ENCODE data around the gene PDIK1L. TPM values are rescaled to one million over a fixed set of nuclear protein-coding genes. Genes with fewer than 3 reads are reported as not detected.
A peak's percentile ranks its signal among the peaks of the same experiment; 100 is the strongest.

The PDIK1L gene
- total and polyA plus RNA-seq, 9 of the 15 experiments (the other 6 are each of a cell fraction or from before 2014, with no cell fraction given) = 12.8 to 30.2 (median 21.5) TPM

DNA sequence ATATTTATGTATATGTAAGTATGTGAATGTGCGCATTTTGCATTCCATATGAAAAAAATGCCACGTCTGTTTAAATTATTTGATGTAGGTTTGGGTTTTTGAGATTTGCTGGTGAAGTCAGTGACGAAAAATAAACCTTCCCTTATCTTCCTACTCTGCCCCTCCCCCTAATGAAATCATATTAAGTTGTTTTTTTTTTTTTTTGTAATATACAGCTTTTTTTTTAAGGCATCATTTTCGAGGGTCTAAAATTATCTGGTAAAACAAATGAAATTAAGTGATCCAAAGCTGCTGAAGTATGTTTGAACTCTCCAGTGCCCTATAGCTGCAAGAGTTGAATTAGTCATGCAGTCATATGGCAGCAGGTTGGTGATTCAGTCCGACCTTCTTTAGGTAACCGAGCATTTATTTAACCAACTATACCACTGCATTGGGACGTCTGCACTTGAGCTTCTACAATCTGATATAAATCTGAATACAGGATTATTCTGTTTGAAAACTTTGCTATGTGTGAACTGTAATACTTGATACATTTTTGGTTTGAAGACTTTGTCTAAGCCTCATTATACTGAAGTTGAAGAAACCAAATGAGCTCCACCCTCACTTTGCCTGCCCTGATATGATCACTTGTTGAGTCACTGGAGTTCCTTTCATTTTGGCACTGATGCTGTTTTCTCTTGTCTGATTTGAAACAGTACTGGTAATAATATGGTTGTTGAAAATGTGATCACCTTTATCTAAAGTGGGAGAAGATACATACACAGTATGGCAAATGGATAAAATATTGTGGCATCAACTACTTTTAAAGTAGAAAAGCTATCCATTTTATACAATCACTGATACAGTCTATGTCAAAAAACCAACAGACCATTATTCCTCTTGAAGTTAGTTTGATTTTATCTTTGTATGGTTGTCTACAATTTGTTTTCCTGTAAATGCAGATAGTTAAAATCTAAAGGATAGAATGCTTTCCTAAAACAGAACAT, 11.7 kb downstream of the PDIK1L start (continued):
- TF ChIP-seq, protein P1, sequence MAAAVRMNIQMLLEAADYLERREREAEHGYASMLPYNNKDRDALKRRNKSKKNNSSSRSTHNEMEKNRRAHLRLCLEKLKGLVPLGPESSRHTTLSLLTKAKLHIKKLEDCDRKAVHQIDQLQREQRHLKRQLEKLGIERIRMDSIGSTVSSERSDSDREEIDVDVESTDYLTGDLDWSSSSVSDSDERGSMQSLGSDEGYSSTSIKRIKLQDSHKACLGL (CRISPR knock-in tag; IDR thresholded peaks at IDR 0.05; ENCODE audit: borderline replicate concordance, poor library complexity, severe bottlenecking) = no peak
- TF ChIP-seq KLF13 (tag; IDR thresholded peaks at IDR 0.05; ENCODE audit: borderline replicate concordance, low read depth) = peak; percentile 48; the same call in 1 of the 2 replicates
- no peak for TF ChIP-seq ZNF140 (CRISPR knock-in tag; IDR thresholded peaks at IDR 0.05)
- TF ChIP-seq, protein P2, sequence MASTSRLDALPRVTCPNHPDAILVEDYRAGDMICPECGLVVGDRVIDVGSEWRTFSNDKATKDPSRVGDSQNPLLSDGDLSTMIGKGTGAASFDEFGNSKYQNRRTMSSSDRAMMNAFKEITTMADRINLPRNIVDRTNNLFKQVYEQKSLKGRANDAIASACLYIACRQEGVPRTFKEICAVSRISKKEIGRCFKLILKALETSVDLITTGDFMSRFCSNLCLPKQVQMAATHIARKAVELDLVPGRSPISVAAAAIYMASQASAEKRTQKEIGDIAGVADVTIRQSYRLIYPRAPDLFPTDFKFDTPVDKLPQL (IDR thresholded peaks at IDR 0.05; ENCODE audit: extremely low read depth, insufficient read length) = no peak
- TF ChIP-seq, protein P3, sequence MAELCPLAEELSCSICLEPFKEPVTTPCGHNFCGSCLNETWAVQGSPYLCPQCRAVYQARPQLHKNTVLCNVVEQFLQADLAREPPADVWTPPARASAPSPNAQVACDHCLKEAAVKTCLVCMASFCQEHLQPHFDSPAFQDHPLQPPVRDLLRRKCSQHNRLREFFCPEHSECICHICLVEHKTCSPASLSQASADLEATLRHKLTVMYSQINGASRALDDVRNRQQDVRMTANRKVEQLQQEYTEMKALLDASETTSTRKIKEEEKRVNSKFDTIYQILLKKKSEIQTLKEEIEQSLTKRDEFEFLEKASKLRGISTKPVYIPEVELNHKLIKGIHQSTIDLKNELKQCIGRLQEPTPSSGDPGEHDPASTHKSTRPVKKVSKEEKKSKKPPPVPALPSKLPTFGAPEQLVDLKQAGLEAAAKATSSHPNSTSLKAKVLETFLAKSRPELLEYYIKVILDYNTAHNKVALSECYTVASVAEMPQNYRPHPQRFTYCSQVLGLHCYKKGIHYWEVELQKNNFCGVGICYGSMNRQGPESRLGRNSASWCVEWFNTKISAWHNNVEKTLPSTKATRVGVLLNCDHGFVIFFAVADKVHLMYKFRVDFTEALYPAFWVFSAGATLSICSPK (IDR thresholded peaks at IDR 0.05; ENCODE audit: borderline replicate concordance) = no peak
- TF ChIP-seq SIN3B (IDR thresholded peaks at IDR 0.05; ENCODE audit: low read depth) = no peak
- TF ChIP-seq ZNF431 (CRISPR knock-in tag; IDR thresholded peaks at IDR 0.05) = no peak
- TF ChIP-seq PHF20 (IDR thresholded peaks at IDR 0.05; ENCODE audit: partially characterized antibody) = no peak
- TF ChIP-seq FOSL1 (tag; conservative IDR thresholded peaks at IDR 0.05) = peak; percentile 99
- TF ChIP-seq, protein P4, sequence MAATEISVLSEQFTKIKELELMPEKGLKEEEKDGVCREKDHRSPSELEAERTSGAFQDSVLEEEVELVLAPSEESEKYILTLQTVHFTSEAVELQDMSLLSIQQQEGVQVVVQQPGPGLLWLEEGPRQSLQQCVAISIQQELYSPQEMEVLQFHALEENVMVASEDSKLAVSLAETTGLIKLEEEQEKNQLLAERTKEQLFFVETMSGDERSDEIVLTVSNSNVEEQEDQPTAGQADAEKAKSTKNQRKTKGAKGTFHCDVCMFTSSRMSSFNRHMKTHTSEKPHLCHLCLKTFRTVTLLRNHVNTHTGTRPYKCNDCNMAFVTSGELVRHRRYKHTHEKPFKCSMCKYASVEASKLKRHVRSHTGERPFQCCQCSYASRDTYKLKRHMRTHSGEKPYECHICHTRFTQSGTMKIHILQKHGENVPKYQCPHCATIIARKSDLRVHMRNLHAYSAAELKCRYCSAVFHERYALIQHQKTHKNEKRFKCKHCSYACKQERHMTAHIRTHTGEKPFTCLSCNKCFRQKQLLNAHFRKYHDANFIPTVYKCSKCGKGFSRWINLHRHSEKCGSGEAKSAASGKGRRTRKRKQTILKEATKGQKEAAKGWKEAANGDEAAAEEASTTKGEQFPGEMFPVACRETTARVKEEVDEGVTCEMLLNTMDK (IDR thresholded peaks at IDR 0.05; ENCODE audit: borderline replicate concordance, insufficient read depth, low read depth, low read length, poor library complexity, severe bottlenecking) = no peak
- no peak for TF ChIP-seq ZNF121 (CRISPR knock-in tag; conservative IDR thresholded peaks at IDR 0.05)
- TF ChIP-seq ARHGAP35 (IDR thresholded peaks at IDR 0.05; ENCODE audit: partially characterized antibody) = no peak
- peak; percentile 86 for TF ChIP-seq ARID1B (IDR thresholded peaks at IDR 0.05)
- no peak for TF ChIP-seq ZNF347 (CRISPR knock-in tag; IDR thresholded peaks at IDR 0.05; ENCODE audit: low read depth)
- TF ChIP-seq, protein P5, sequence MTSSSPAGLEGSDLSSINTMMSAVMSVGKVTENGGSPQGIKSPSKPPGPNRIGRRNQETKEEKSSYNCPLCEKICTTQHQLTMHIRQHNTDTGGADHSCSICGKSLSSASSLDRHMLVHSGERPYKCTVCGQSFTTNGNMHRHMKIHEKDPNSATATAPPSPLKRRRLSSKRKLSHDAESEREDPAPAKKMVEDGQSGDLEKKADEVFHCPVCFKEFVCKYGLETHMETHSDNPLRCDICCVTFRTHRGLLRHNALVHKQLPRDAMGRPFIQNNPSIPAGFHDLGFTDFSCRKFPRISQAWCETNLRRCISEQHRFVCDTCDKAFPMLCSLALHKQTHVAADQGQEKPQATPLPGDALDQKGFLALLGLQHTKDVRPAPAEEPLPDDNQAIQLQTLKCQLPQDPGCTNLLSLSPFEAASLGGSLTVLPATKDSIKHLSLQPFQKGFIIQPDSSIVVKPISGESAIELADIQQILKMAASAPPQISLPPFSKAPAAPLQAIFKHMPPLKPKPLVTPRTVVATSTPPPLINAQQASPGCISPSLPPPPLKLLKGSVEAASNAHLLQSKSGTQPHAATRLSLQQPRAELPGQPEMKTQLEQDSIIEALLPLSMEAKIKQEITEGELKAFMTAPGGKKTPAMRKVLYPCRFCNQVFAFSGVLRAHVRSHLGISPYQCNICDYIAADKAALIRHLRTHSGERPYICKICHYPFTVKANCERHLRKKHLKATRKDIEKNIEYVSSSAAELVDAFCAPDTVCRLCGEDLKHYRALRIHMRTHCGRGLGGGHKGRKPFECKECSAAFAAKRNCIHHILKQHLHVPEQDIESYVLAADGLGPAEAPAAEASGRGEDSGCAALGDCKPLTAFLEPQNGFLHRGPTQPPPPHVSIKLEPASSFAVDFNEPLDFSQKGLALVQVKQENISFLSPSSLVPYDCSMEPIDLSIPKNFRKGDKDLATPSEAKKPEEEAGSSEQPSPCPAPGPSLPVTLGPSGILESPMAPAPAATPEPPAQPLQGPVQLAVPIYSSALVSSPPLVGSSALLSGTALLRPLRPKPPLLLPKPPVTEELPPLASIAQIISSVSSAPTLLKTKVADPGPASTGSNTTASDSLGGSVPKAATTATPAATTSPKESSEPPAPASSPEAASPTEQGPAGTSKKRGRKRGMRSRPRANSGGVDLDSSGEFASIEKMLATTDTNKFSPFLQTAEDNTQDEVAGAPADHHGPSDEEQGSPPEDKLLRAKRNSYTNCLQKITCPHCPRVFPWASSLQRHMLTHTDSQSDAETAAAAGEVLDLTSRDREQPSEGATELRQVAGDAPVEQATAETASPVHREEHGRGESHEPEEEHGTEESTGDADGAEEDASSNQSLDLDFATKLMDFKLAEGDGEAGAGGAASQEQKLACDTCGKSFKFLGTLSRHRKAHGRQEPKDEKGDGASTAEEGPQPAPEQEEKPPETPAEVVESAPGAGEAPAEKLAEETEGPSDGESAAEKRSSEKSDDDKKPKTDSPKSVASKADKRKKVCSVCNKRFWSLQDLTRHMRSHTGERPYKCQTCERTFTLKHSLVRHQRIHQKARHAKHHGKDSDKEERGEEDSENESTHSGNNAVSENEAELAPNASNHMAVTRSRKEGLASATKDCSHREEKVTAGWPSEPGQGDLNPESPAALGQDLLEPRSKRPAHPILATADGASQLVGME (CRISPR knock-in tag; IDR thresholded peaks at IDR 0.05) = no peak
